Testis (tissue), 2 donors: ENCODE measurements around the gene TRIM60.

Source experiments
- CTCF ChIP-seq, 3 experiments: fragments of 450-650 bp in 2 of 3; fragments of 200-600 bp in 1 of 3; sonication (generic) in 1 of 3; IDR thresholded peaks; one replicate each; pipeline ENCODE4 v1.5.1; 2016 to 2019; ENCODE audit warnings: antibody characterized with exemption in 3 of 3, mild to moderate bottlenecking in 2 of 3, moderate library complexity in 1 of 3
- POLR2A ChIP-seq: fragments of 450-650 bp; IDR thresholded peaks from one replicate; pipeline ENCODE4 v1.6.1; 2017; ENCODE audit warnings: antibody characterized with exemption, mild to moderate bottlenecking, moderate library complexity

GRCh38 chr4:165010487-165010886 is 21.3 kb upstream of the TRIM60 start:
- no peak for TF ChIP-seq POLR2A
- TF ChIP-seq CTCF (IDR thresholded peaks at IDR 0.05) = no peak
